HCT116 (cell line): ENCODE results near the gene LAMC3. TPM values are rescaled to one million over a fixed set of nuclear protein-coding genes. Genes with fewer than 3 reads are reported as not detected.

Source experiments
- ATAC-seq: fragments of 200-7000 bp; cut with Tn5 transposase; 2 replicates; pipeline ENCODE4 v1.9.1; 2020; ENCODE audit warnings: mild to moderate bottlenecking, moderate library complexity
- BruUV-seq: library from RNA; stranded (reverse); fragments of 400-500 nt; replicated peaks from 2 replicates; lab custom pipeline; 2021; lab: Mats Ljungman, UMichigan
- CTCF ChIA-PET: fragments of 300-600 bp; sonication (Branson Sonifier 250); formaldehyde crosslinking; loops from one replicate; lab custom pipeline; 2021; ENCODE audit warnings: antibody characterized with exemption; lab: Charles Lee
- POLR2A ChIA-PET: fragments of 300-600, 350-600 bp; sonication (Branson Sonifier 250); formaldehyde crosslinking; loops from one replicate; lab custom pipeline; 2021; ENCODE audit warnings: antibody characterized with exemption; lab: Charles Lee
- RAD21 ChIA-PET, 2 experiments: fragments of 300-600 bp; sonication (Branson Sonifier 250); formaldehyde crosslinking; loops; one replicate each; lab custom pipeline; 2023; ENCODE audit warnings: low total read pairs in 2 of 2; ENCODE audit not compliant: uncharacterized antibody in 2 of 2, unreplicated experiment in 2 of 2, low non-redundant PET in 1 of 2; lab: Charles Lee
- DNase-seq: peaks from one replicate; pipeline ENCODE4 v3.0.0-alpha.2; 2010; ENCODE audit warnings: low read depth, low spot score
- H2AFZ ChIP-seq: fragments of 200-600 bp; shearing (Covaris generic), sonication (generic); 2 replicates; pipeline ENCODE4 v1.6.1; 2017; ENCODE audit warnings: low read depth, mixed run types, mixed read lengths, antibody characterized with exemption, low read length; ENCODE audit not compliant: poor library complexity, severe bottlenecking
- H3K27ac ChIP-seq: 2 replicates; pipeline ENCODE4 v1.5.1; 2012; ENCODE audit warnings: low read depth, low read length
- H3K27me3 ChIP-seq: fragments of 200-600 bp; sonication (generic); 2 replicates; pipeline ENCODE4 v1.6.1; 2016; ENCODE audit warnings: mixed run types, low read length, mixed read lengths; ENCODE audit not compliant: insufficient read depth
- H3K36me3 ChIP-seq, 2 experiments: fragments of 200-500 bp in 1 of 2; fragments of 200-600 bp in 1 of 2; sonication (Bioruptor generic) in 1 of 2; sonication (generic) in 1 of 2; 2 replicates each; pipeline versions ENCODE4 v1.5.1 to v1.6.1; 2014 to 2016; ENCODE audit warnings: low read length in 2 of 2, inconsistent platforms in 1 of 2, mixed read lengths in 1 of 2, mixed run types in 1 of 2; ENCODE audit not compliant: insufficient read depth in 2 of 2, control insufficient read depth in 1 of 2
- H3K4me1 ChIP-seq, 2 experiments: fragments of 200-600 bp in 1 of 2; sonication (generic) in 1 of 2; 2 replicates each; pipeline versions ENCODE4 v1.5.1 to v1.6.1; 2012 to 2017; ENCODE audit warnings: low read length in 2 of 2, inconsistent platforms in 1 of 2, mild to moderate bottlenecking in 1 of 2, mixed read lengths in 1 of 2, mixed run types in 1 of 2, moderate library complexity in 1 of 2; ENCODE audit not compliant: insufficient read depth in 2 of 2, control insufficient read depth in 1 of 2
- H3K4me2 ChIP-seq: fragments of 200-600 bp; sonication (generic); 2 replicates; pipeline ENCODE4 v1.6.1; 2017; ENCODE audit warnings: mixed run types, low read length, mixed read lengths
- H3K4me3 ChIP-seq, 2 experiments: fragments of 200-600 bp in 1 of 2; sonication (generic) in 1 of 2; replicated peaks in 1 of 2; 2 replicates each; pipeline ENCODE4 v1.5.1; 2011 to 2016; ENCODE audit warnings: low read length in 2 of 2, control low read depth in 1 of 2, low read depth in 1 of 2, mild to moderate bottlenecking in 1 of 2, mixed read lengths in 1 of 2, mixed run types in 1 of 2
- H3K79me2 ChIP-seq: fragments of 200-600 bp; sonication (generic); 2 replicates; pipeline ENCODE4 v1.6.1; 2017; ENCODE audit warnings: mild to moderate bottlenecking, mixed run types, low read length, moderate library complexity, mixed read lengths; ENCODE audit not compliant: insufficient read depth
- H3K9ac ChIP-seq: fragments of 200-600 bp; sonication (generic); 2 replicates; pipeline ENCODE4 v1.6.1; 2016; ENCODE audit warnings: low read length, mixed read lengths
- H3K9me2 ChIP-seq: fragments of 200-600 bp; sonication (generic), shearing (Covaris generic); 2 replicates; pipeline ENCODE4 v1.6.1; 2017; ENCODE audit warnings: mixed run types, mild to moderate bottlenecking, moderate library complexity; ENCODE audit not compliant: insufficient read depth
- H3K9me3 ChIP-seq, 2 experiments: fragments of 200-500 bp in 1 of 2; fragments of 200-600 bp in 1 of 2; sonication (Bioruptor generic) in 1 of 2; sonication (generic) in 1 of 2; 2 replicates each; pipeline ENCODE4 v1.6.1; 2014 to 2017; ENCODE audit warnings: low read length in 2 of 2, mixed read lengths in 2 of 2, inconsistent platforms in 1 of 2, low read depth in 1 of 2, mild to moderate bottlenecking in 1 of 2, mixed run types in 1 of 2, moderate library complexity in 1 of 2; ENCODE audit not compliant: control insufficient read depth in 1 of 2, insufficient read depth in 1 of 2
- H4K20me1 ChIP-seq: fragments of 200-600 bp; sonication (generic), shearing (Covaris generic); 2 replicates; pipeline ENCODE4 v1.6.1; 2017; ENCODE audit warnings: mixed run types, mild to moderate bottlenecking, moderate library complexity; ENCODE audit not compliant: insufficient read depth
- CBX3 ChIP-seq: IDR thresholded peaks from 2 replicates; pipeline ENCODE4 v1.6.1; 2012; ENCODE audit warnings: low read depth
- EGR1 ChIP-seq: IDR thresholded peaks from 2 replicates; pipeline ENCODE4 v1.6.1; 2012; ENCODE audit warnings: low read depth
- EZH2 ChIP-seq: fragments of 200-600 bp; sonication (generic); IDR thresholded peaks from 2 replicates; pipeline ENCODE4 v1.6.1; 2017; ENCODE audit warnings: antibody characterized with exemption, mixed run types
- JUND ChIP-seq: IDR thresholded peaks from 2 replicates; pipeline ENCODE4 v1.6.1; 2012
- POLR2AphosphoS5 ChIP-seq: IDR thresholded peaks from 2 replicates; pipeline ENCODE4 v1.6.1; 2011; ENCODE audit warnings: mild to moderate bottlenecking, low read depth, low read length, moderate library complexity
- SIN3A ChIP-seq: IDR thresholded peaks from 2 replicates; pipeline ENCODE4 v1.6.1; 2012; ENCODE audit warnings: low read depth
- SP1 ChIP-seq: IDR thresholded peaks from 2 replicates; pipeline ENCODE4 v1.6.1; 2012; ENCODE audit warnings: low read depth
- SRF ChIP-seq: IDR thresholded peaks from 2 replicates; pipeline ENCODE4 v1.6.1; 2012; ENCODE audit warnings: low read depth
- YY1 ChIP-seq: IDR thresholded peaks from 2 replicates; pipeline ENCODE4 v1.6.1; 2011; ENCODE audit warnings: low read length, low read depth, moderate library complexity, mild to moderate bottlenecking; ENCODE audit not compliant: insufficient replicate concordance; ENCODE audit errors: extremely low read depth
- intact Hi-C: fragments of 100-400 bp; cut with micrococcal nuclease; formaldehyde crosslinking; loops from 2 replicates; pipeline ENCODE4 v1.10.0; 2022
- total RNA-seq: library from RNA; stranded (reverse); gene quantifications from one replicate; pipeline ENCODE4 v1.2.1, GENCODE V29; 2021; ENCODE audit not compliant: unreplicated experiment
- TF ChIP-seq, protein P1 (sequence below): IDR thresholded peaks from 2 replicates; pipeline ENCODE4 v1.6.1; 2012
- TF ChIP-seq, protein P2 (sequence below): IDR thresholded peaks from 2 replicates; pipeline ENCODE4 v1.6.1; 2011; ENCODE audit warnings: mild to moderate bottlenecking, low read length, moderate library complexity; ENCODE audit not compliant: insufficient replicate concordance; ENCODE audit errors: extremely low read depth

LAMC3 gene
- total RNA-seq, 1 experiment from 2014 or later = 7.7 TPM

DNA sequence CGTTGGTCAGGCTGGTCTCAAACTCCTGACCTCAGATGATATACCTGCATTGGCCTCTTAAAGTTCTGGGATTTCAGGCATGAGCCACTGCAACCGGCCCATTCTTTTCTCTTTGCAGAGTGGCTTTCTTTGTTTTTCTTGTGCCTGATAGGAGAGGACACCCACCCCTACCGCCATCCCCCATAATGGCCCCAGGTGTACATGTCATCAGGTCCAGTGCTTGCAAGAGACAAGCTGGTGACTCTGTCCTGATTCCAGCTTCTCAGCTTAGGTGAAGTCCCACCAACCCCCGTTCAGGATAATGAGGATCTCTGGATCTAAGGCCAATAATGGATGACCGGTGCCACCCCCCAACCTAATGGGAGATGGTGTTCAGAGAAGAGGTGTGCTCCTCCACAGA lies 85.0 kb downstream of the LAMC3 start (continued):
- TF ChIP-seq YY1 (no peak), POLR2AphosphoS5 (no peak), CBX3 (no peak), SIN3A (no peak), SP1 (no peak), EGR1 (no peak), SRF (no peak), JUND (no peak)
- TF ChIP-seq, protein P1, sequence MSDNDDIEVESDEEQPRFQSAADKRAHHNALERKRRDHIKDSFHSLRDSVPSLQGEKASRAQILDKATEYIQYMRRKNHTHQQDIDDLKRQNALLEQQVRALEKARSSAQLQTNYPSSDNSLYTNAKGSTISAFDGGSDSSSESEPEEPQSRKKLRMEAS = no peak
- TF ChIP-seq, protein P2, sequence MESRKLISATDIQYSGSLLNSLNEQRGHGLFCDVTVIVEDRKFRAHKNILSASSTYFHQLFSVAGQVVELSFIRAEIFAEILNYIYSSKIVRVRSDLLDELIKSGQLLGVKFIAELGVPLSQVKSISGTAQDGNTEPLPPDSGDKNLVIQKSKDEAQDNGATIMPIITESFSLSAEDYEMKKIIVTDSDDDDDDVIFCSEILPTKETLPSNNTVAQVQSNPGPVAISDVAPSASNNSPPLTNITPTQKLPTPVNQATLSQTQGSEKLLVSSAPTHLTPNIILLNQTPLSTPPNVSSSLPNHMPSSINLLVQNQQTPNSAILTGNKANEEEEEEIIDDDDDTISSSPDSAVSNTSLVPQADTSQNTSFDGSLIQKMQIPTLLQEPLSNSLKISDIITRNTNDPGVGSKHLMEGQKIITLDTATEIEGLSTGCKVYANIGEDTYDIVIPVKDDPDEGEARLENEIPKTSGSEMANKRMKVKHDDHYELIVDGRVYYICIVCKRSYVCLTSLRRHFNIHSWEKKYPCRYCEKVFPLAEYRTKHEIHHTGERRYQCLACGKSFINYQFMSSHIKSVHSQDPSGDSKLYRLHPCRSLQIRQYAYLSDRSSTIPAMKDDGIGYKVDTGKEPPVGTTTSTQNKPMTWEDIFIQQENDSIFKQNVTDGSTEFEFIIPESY = no peak

DNA sequence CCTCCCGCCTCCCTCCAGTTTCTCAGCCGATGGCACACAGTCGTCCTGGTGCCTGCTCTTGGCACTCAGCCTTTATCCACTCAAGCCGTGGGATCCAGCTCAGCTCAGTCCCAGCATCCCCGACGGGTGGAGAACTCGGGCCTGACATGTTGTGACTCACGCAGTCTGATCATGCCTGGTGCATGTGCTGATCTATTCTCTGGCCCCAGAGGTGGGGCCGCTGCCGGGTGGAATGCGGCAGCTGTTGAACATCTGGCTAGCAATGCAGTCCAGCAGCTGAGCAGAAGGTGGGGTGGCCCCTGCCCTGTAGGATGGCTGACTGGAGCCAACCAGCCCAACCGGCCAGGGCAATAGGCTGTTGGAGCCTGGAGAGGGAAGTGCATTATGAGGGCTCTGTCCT lies 85.6 kb downstream of the LAMC3 start:
- no peak overlapping the region for H3K27ac ChIP-seq
- RAD21 ChIA-PET = no interaction called here
- no peak overlapping the region for H3K4me2 ChIP-seq
- ATAC-seq = no peak
- no peaks in the 10 kb centered on the region for H3K36me3 ChIP-seq
- no peak overlapping the region for H2AFZ ChIP-seq
- intact Hi-C loops = no loop called here
- POLR2A ChIA-PET = no interaction called here
- no TSS peak for BruUV-seq
- H3K9ac ChIP-seq = no peak overlapping the region
- no peaks in the 10 kb centered on the region for H3K27me3 ChIP-seq
- CTCF ChIA-PET = interaction anchor here (0.6 to 1.3 kb wide), 2 partner anchors 48 to 412 kb away, joined by 3 read pairs; no protein-coding TSS in a partner anchor
- H3K4me1 ChIP-seq = peaks cover 14 to 27% of the 10 kb centered on the region in 2 experiments
- TF ChIP-seq EZH2 (no peak), POLR2AphosphoS5 (no peak), SRF (no peak)
- TF ChIP-seq, protein P1 = no peak
- TF ChIP-seq, all 23 proteins: peak for 0
- no peak for DNase-seq
- Histone ChIP-seq H3K9me2 (no peaks in the 10 kb centered on the region), H3K79me2 (no peaks in the 10 kb centered on the region; the same call in 1 of the 2 replicates), H3K4me3 (no peak overlapping the region), H3K9me3 (no peaks in the 10 kb centered on the region), H4K20me1 (no peaks in the 10 kb centered on the region)
